ENCODE data around the gene FASTKD1.
"Not testable (repeated sequence)": the region's sequence is repeated elsewhere in the genome, so short reads cannot be mapped to it uniquely, and the experiment has no call there.

FASTKD1 gene

GRCh38 chr2:169572189-169572588 lies 1.5 kb downstream of the FASTKD1 start:
- Histone ChIP-seq H3K9me3 (ENCODE audit: control insufficient read depth in 5 of 5, low read length in 5 of 5) (no peaks in the 10 kb centered on the region), H3K27me3 (ENCODE audit: control insufficient read depth in 5 of 5, insufficient read depth in 4 of 5, low read length in 5 of 5) (no peaks in the 10 kb centered on the region), H3K4me3 (ENCODE audit: low read depth in 1 of 5, low read length in 5 of 5) (no peak overlapping the region), H3K9ac (ENCODE audit: low read length in 5 of 5) (no peak overlapping the region), H3K27ac (ENCODE audit: low read depth, low read length) (no peak overlapping the region), H3K36me3 (ENCODE audit: control insufficient read depth in 5 of 5, insufficient read depth in 5 of 5, low read length in 5 of 5) (peaks cover 0 to 2% (median 0%) of the 10 kb centered on the region in 5 donors), H3K4me1 (ENCODE audit: control insufficient read depth in 5 of 5, insufficient read depth in 5 of 5, low read length in 5 of 5) (peaks cover 0 to 13% (median 8%) of the 10 kb centered on the region in 5 donors)

DNA sequence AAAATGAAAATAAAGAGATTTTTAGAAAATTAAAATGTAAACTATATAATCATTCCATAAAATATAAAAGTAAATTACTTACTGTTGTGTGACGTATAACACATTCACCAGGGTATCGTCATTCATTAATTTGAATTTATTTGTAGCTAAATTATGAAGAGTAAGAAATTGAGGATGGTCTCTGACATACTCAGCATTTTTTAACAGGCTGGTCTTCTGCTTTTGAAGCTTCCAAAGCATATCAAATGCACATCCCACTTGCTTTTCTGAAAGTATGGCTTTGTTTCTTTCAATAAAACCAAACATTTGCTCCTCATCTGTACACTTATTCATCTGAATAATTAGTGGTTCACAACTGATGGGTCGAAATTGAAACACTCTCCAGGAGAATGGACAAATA lies 2.1 kb downstream of the FASTKD1 start:
- H3K9me3 ChIP-seq (ENCODE audit: control insufficient read depth in 5 of 5, low read length in 5 of 5), result no peaks in the 10 kb centered on the region
- peaks cover 0 to 13% (median 8%) of the 10 kb centered on the region in 5 donors for H3K4me1 ChIP-seq (ENCODE audit: control insufficient read depth in 5 of 5, insufficient read depth in 5 of 5, low read length in 5 of 5)
- H3K27me3 ChIP-seq (ENCODE audit: control insufficient read depth in 5 of 5, insufficient read depth in 4 of 5, low read length in 5 of 5), result no peaks in the 10 kb centered on the region
- no peak overlapping the region for H3K4me3 ChIP-seq (ENCODE audit: low read depth in 1 of 5, low read length in 5 of 5)
- peaks cover 0 to 2% (median 0%) of the 10 kb centered on the region in 5 donors for H3K36me3 ChIP-seq (ENCODE audit: control insufficient read depth in 5 of 5, insufficient read depth in 5 of 5, low read length in 5 of 5)
- H3K9ac ChIP-seq (ENCODE audit: low read length in 5 of 5), result no peak overlapping the region
- no peak overlapping the region for H3K27ac ChIP-seq (ENCODE audit: low read depth, low read length)

GRCh38 chr2:169570752-169571151 lies 2.9 kb downstream of the FASTKD1 start:
- H3K4me1 ChIP-seq (ENCODE audit: control insufficient read depth in 5 of 5, insufficient read depth in 5 of 5, low read length in 5 of 5), result peaks cover 0 to 13% (median 8%) of the 10 kb centered on the region in 5 donors
- H3K9ac ChIP-seq (ENCODE audit: low read length in 5 of 5); H3K36me3 ChIP-seq (ENCODE audit: control insufficient read depth in 5 of 5, insufficient read depth in 5 of 5, low read length in 5 of 5); H3K9me3 ChIP-seq (ENCODE audit: control insufficient read depth in 5 of 5, low read length in 5 of 5); H3K4me3 ChIP-seq (ENCODE audit: low read depth in 1 of 5, low read length in 5 of 5); H3K27ac ChIP-seq (ENCODE audit: low read depth, low read length); H3K27me3 ChIP-seq (ENCODE audit: control insufficient read depth in 5 of 5, insufficient read depth in 4 of 5, low read length in 5 of 5): not testable (repeated sequence)

DNA sequence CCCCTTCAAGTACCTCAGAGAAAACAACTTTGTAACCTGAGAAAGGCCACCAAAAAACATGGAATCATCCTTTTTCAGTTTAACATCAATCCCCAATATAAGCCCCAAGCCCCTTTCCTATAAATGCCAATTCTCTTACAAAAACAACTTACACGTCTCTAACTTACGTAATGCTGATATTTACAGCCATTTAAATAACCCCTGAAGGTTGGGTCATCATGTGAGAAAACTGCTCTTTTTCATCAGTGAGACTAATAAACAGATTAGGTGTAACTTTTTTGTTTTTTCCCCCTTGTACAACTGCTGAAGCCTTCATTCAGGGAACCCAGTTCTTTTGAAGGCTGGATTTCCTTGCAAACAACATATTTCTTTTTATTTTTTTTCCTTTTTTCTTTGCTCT lies 3.7 kb downstream of the FASTKD1 start:
- H3K4me1 ChIP-seq (ENCODE audit: control insufficient read depth in 5 of 5, insufficient read depth in 5 of 5, low read length in 5 of 5), result peaks cover 0 to 13% (median 8%) of the 10 kb centered on the region in 5 donors
- H3K27ac ChIP-seq (ENCODE audit: low read depth, low read length), result no peak overlapping the region
- H3K4me3 ChIP-seq (ENCODE audit: low read depth in 1 of 5, low read length in 5 of 5), result no peak overlapping the region
- H3K27me3 ChIP-seq (ENCODE audit: control insufficient read depth in 5 of 5, insufficient read depth in 4 of 5, low read length in 5 of 5), result no peaks in the 10 kb centered on the region
- H3K9me3 ChIP-seq (ENCODE audit: control insufficient read depth in 5 of 5, low read length in 5 of 5), result no peaks in the 10 kb centered on the region
- H3K36me3 ChIP-seq (ENCODE audit: control insufficient read depth in 5 of 5, insufficient read depth in 5 of 5, low read length in 5 of 5), result peaks cover 0 to 2% (median 0%) of the 10 kb centered on the region in 5 donors
- H3K9ac ChIP-seq (ENCODE audit: low read length in 5 of 5), result no peak overlapping the region

- Histone ChIP-seq H3K4me1 (ENCODE audit: control insufficient read depth in 5 of 5, insufficient read depth in 5 of 5, low read length in 5 of 5) (no peaks in the 10 kb centered on the region), H3K27me3 (ENCODE audit: control insufficient read depth in 5 of 5, insufficient read depth in 4 of 5, low read length in 5 of 5) (no peaks in the 10 kb centered on the region), H3K9me3 (ENCODE audit: control insufficient read depth in 5 of 5, low read length in 5 of 5) (no peaks in the 10 kb centered on the region), H3K4me3 (ENCODE audit: low read depth in 1 of 5, low read length in 5 of 5) (no peak overlapping the region), H3K36me3 (ENCODE audit: control insufficient read depth in 5 of 5, insufficient read depth in 5 of 5, low read length in 5 of 5) (peaks cover 0 to 8% (median 0%) of the 10 kb centered on the region in 5 donors), H3K27ac (ENCODE audit: low read depth, low read length) (no peak overlapping the region), H3K9ac (ENCODE audit: low read length in 5 of 5) (no peak overlapping the region)
Observed at GRCh38 chr2:169565686-169566085, 8.0 kb downstream of the FASTKD1 start.

GRCh38 chr2:169562519-169562918 lies 11.1 kb downstream of the FASTKD1 start:
- Histone ChIP-seq H3K9ac (ENCODE audit: low read length in 5 of 5) (no peak overlapping the region), H3K36me3 (ENCODE audit: control insufficient read depth in 5 of 5, insufficient read depth in 5 of 5, low read length in 5 of 5) (peaks cover 6 to 10% (median 7%) of the 10 kb centered on the region in 5 donors)

GRCh38 chr2:169562084-169562483 lies 11.6 kb downstream of the FASTKD1 start:
- H3K4me1 ChIP-seq (ENCODE audit: control insufficient read depth in 5 of 5, insufficient read depth in 5 of 5, low read length in 5 of 5); H3K27me3 ChIP-seq (ENCODE audit: control insufficient read depth in 5 of 5, insufficient read depth in 4 of 5, low read length in 5 of 5); H3K9me3 ChIP-seq (ENCODE audit: control insufficient read depth in 5 of 5, low read length in 5 of 5); H3K9ac ChIP-seq (ENCODE audit: low read length in 5 of 5); H3K4me3 ChIP-seq (ENCODE audit: low read depth in 1 of 5, low read length in 5 of 5); H3K27ac ChIP-seq (ENCODE audit: low read depth, low read length): not testable (repeated sequence)
- H3K36me3 ChIP-seq (ENCODE audit: control insufficient read depth in 5 of 5, insufficient read depth in 5 of 5, low read length in 5 of 5), result peaks cover 6 to 10% (median 7%) of the 10 kb centered on the region in 5 donors

More at GRCh38 chr2:169562519-169562918, 11.1 kb downstream of the FASTKD1 start:
- no peaks in the 10 kb centered on the region for H3K4me1 ChIP-seq (ENCODE audit: control insufficient read depth in 5 of 5, insufficient read depth in 5 of 5, low read length in 5 of 5)
- no peaks in the 10 kb centered on the region for H3K9me3 ChIP-seq (ENCODE audit: control insufficient read depth in 5 of 5, low read length in 5 of 5)
- H3K27ac ChIP-seq (ENCODE audit: low read depth, low read length), result no peak overlapping the region
- no peak overlapping the region for H3K4me3 ChIP-seq (ENCODE audit: low read depth in 1 of 5, low read length in 5 of 5)
- no peaks in the 10 kb centered on the region for H3K27me3 ChIP-seq (ENCODE audit: control insufficient read depth in 5 of 5, insufficient read depth in 4 of 5, low read length in 5 of 5)

DNA sequence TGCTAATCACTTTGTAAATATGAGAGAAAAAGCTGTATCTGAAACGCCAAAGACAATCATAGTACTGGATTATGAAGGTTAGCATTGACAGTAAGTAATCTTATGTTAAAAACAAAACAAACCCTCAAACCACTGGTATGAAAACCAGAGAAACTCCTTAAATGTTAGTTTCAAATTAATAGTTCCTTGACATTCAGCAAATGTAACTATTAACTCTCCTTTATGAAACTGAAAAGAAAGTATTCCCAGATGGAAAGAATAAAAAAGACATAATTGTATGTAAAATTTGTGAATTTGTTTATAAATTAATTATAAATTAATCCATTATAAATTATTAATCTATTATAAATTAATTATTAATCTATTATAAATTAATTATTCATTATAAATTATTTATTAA lies 12.3 kb downstream of the FASTKD1 start:
- peaks cover 6 to 13% (median 7%) of the 10 kb centered on the region in 5 donors for H3K36me3 ChIP-seq (ENCODE audit: control insufficient read depth in 5 of 5, insufficient read depth in 5 of 5, low read length in 5 of 5)
- H3K9ac ChIP-seq (ENCODE audit: low read length in 5 of 5), result no peak overlapping the region
- H3K27ac ChIP-seq (ENCODE audit: low read depth, low read length), result no peak overlapping the region
- H3K4me3 ChIP-seq (ENCODE audit: low read depth in 1 of 5, low read length in 5 of 5), result no peak overlapping the region
- H3K9me3 ChIP-seq (ENCODE audit: control insufficient read depth in 5 of 5, low read length in 5 of 5), result no peaks in the 10 kb centered on the region
- no peaks in the 10 kb centered on the region for H3K27me3 ChIP-seq (ENCODE audit: control insufficient read depth in 5 of 5, insufficient read depth in 4 of 5, low read length in 5 of 5)
- H3K4me1 ChIP-seq (ENCODE audit: control insufficient read depth in 5 of 5, insufficient read depth in 5 of 5, low read length in 5 of 5), result no peaks in the 10 kb centered on the region

- no peak overlapping the region for H3K27ac ChIP-seq (ENCODE audit: low read depth, low read length)
- H3K27me3 ChIP-seq (ENCODE audit: control insufficient read depth in 5 of 5, insufficient read depth in 4 of 5, low read length in 5 of 5), result no peaks in the 10 kb centered on the region
- peaks cover 8 to 19% (median 11%) of the 10 kb centered on the region in 5 donors for H3K36me3 ChIP-seq (ENCODE audit: control insufficient read depth in 5 of 5, insufficient read depth in 5 of 5, low read length in 5 of 5)
- no peaks in the 10 kb centered on the region for H3K4me1 ChIP-seq (ENCODE audit: control insufficient read depth in 5 of 5, insufficient read depth in 5 of 5, low read length in 5 of 5)
- H3K9me3 ChIP-seq (ENCODE audit: control insufficient read depth in 5 of 5, low read length in 5 of 5), result no peaks in the 10 kb centered on the region
- no peak overlapping the region for H3K9ac ChIP-seq (ENCODE audit: low read length in 5 of 5)
- H3K4me3 ChIP-seq (ENCODE audit: low read depth in 1 of 5, low read length in 5 of 5), result no peak overlapping the region
Observed at GRCh38 chr2:169546756-169547155, 26.9 kb downstream of the FASTKD1 start.

- Histone ChIP-seq H3K4me1 (ENCODE audit: control insufficient read depth in 5 of 5, insufficient read depth in 5 of 5, low read length in 5 of 5) (peaks cover 0 to 9% (median 0%) of the 10 kb centered on the region in 5 donors), H3K27me3 (ENCODE audit: control insufficient read depth in 5 of 5, insufficient read depth in 4 of 5, low read length in 5 of 5) (no peaks in the 10 kb centered on the region), H3K4me3 (ENCODE audit: low read depth in 1 of 5, low read length in 5 of 5) (no peak overlapping the region), H3K9ac (ENCODE audit: low read length in 5 of 5) (no peak overlapping the region), H3K27ac (ENCODE audit: low read depth, low read length) (no peak overlapping the region), H3K9me3 (ENCODE audit: control insufficient read depth in 5 of 5, low read length in 5 of 5) (no peaks in the 10 kb centered on the region), H3K36me3 (ENCODE audit: control insufficient read depth in 5 of 5, insufficient read depth in 5 of 5, low read length in 5 of 5) (peaks cover 8 to 16% (median 9%) of the 10 kb centered on the region in 5 donors)
Observed at GRCh38 chr2:169542433-169542832, 31.2 kb downstream of the FASTKD1 start.

DNA sequence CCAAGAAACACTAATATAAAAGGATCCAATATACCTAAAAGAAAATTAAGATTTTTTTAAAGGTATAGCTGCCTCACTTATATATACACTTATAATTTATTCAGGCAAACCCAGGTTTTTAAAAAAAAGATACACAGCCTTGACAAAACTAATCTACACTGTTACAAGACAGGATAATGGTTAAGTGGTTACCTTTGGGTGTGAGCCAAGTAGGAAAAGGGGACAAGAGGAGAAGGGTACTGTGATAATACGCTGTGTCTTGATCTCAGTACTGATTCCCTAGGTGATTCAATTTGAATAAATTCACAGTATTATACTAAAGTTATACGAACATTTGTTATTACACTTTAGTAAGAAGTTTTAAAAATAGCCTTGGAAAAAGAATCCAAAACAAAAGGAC lies 33.5 kb downstream of the FASTKD1 start:
- Histone ChIP-seq H3K9ac (ENCODE audit: low read length in 5 of 5) (peak overlapping the region in 1 of 5 donors; percentile 7), H3K4me3 (ENCODE audit: low read depth in 1 of 5, low read length in 5 of 5) (no peak overlapping the region), H3K9me3 (ENCODE audit: control insufficient read depth in 5 of 5, low read length in 5 of 5) (no peaks in the 10 kb centered on the region), H3K36me3 (ENCODE audit: control insufficient read depth in 5 of 5, insufficient read depth in 5 of 5, low read length in 5 of 5) (peaks cover 4 to 17% (median 6%) of the 10 kb centered on the region in 5 donors), H3K4me1 (ENCODE audit: control insufficient read depth in 5 of 5, insufficient read depth in 5 of 5, low read length in 5 of 5) (peaks cover 0 to 9% (median 0%) of the 10 kb centered on the region in 5 donors), H3K27ac (ENCODE audit: low read depth, low read length) (no peak overlapping the region), H3K27me3 (ENCODE audit: control insufficient read depth in 5 of 5, insufficient read depth in 4 of 5, low read length in 5 of 5) (no peaks in the 10 kb centered on the region)

All from subcutaneous abdominal adipose tissue (tissue), 5 donors.